SW 1271 (cell line): ENCODE data around the gene LEMD1.
"Not testable (repeated sequence)": the region's sequence is repeated elsewhere in the genome, so short reads cannot be mapped to it uniquely, and the experiment has no call there.

Experiments
- DNase-seq, 2 experiments: peaks; one replicate each; lab custom pipeline; 2025; lab: John Stamatoyannopoulos, UW

Gene LEMD1

DNA sequence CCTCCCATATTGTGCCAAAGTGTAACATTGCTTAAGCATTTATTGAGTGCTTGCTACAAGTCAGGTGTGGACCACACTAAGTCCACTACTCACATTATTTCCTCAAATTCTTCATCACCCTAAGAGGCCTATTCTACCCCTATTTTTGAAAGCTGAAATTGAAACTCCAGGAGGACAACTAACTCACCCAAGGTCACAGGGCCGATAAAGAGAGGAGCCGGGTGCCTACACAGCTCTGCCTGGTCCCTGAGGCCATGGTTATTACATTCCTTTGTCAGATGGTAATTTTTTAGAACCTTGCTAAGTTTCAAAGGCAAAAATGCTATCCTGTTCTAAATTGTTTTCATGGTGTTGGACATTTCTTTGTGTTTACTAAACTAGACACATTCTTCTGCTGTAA, 41.0 kb downstream of the LEMD1 start:
- no peak for DNase-seq

DNA sequence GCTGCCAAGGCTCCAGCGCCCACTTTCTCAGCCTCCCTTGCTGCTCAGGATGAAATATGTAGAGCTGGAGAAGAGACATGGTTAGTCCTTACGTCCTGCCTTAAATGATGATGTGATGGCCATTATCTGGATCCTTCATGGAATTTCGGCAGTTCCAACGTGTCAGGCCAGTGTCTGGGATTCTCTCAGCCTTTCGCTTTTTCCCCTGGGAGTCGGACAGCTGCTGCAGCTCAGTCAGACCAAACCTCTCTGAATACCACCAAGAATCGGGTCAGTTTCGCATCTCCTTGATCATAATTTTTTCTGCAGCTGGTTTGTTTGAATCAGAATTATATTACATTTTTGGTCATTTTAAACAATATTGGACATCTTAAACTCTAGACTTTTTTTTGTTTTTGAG, 42.8 kb downstream of the LEMD1 start:
- DNase-seq, result no peak

DNA sequence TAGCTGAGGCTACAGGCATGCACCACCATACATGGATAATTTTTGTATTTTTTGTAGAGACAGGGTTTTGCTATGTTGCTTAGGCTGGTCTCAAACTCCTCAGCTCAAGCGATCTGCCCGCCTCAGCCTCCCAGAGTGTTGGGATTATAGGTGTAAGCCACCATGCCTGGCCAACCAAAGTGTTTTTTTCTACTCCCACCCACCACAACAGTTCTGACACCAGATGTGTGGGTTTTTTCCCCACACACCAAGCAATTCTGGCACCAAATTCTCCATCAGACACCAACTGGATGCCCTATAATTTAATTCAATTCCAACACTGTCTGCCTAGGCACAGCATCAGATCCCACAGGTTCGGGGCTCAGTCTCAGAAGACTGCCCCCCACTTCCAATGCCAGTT, 44.5 kb downstream of the LEMD1 start:
- DNase-seq, result no peak

DNA sequence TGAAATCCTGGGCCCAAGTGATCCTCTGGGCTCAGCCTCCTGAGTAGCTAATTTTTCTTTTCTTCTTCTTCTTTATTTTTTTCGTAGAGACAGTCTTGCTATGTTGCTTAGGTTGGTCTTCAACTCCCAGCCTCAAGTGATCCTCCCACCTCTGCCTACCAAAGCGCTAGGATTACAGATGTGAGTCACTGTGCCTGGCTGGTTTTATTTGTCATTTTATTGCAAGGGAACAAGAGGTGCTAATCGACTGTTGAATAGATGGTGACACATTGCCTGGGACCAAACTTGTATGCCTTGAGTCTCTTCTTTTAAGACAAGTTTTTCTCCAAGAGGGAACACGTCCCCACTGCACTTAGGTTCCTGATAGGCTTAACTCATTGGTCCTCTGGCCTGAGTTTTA, 45.1 kb downstream of the LEMD1 start:
- DNase-seq, result no peak

DNA sequence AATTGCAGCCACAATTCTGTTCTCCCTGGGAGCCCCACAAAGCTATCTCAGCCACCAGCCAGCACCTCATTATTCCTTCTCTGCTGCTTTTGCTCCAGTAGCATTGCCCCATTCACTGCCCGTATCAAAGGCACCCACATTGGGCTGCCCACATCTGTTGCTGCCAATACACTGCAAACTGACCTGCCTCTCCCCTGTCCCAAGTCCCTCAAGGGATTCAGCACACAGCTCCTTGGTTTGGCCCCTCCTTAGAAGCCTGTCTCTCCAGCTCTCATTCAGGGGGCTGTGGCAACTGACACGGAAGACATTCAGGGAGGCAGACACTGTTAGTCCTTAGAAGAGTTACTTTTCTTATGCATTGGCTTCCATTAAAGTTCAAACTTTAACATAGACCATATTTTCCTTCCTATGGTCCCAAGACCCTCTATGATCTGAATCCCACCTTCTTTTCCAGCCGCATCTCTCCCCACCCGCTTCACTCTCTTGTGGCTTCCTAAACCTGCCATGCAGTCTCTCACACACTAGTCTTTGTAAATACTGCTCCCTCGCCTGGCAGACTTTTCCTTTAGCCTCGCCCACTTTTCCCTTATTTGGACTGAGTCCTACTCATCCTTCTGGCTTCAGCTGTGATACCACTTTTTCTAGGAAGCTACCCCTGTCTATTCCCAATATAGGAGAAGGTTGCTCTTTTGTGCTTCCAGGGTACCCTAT, 45.9 kb downstream of the LEMD1 start:
- DNase-seq, result no peak

DNA sequence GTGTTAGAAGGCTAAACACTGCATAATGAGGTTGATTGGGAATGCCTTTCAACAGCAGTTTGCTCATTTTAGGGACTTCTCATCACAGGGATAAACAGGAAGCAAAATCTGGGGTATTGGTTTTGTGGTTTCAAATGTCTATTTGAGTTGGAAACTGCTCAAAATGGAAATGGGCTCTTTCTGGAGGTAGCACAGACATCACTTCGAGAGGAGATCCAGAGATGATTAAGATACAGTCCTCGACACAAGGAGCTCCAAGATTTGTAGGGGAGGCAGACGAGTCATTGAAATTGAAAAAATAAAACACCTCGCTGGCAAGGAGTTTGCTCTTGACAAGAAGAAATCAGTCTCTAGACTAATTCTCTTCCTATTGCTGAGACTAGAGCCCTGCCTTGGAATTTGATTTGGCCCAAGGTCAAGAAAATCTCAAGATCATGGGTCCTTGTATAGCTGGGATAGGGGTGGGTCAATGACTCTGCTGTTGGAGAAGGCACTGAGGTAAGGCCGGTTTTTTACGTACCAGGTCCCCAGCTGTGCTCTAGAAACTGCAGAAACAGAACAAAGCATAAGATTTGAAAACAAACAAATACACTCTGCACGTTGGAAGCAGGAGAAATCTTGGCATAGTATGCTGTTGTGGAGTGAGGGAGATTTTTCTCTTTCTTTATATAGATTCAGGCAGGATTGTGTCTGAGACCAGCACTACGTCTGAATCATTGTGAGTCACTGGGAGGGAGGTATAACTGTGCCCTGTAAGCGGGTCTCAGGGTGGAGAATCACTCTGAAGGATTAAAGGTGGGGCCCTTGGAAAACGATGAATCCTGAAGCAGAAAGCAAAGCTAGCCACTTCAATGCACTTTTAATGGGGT, 47.4 kb downstream of the LEMD1 start:
- no peak for DNase-seq

DNA sequence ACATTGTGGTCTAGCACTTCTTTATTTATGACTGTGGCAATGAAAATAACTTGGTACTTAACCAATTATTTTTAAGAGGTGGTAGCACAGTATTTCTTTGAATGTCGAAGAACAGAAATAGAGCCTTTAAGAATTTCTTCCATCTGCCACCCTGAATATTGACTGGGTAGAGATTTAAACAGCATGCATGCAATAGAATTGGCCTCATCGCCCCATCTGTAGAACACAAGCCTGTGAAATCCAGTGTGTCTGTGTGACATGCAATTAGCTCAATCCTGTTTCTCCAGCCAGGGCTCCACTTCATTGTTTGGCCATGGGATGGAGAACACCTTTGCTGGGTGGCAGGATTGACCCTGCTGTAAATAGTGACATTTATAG, 48.1 kb downstream of the LEMD1 start:
- DNase-seq, result no peak

- DNase-seq, result no peak
Observed at GRCh38 chr1:205373022-205373797, 48.6 kb downstream of the LEMD1 start.

- no peak for DNase-seq
Observed at GRCh38 chr1:205371871-205372660, 49.8 kb downstream of the LEMD1 start.

- DNase-seq, result no peak
Observed at GRCh38 chr1:205370780-205371179, 51.1 kb downstream of the LEMD1 start.

DNA sequence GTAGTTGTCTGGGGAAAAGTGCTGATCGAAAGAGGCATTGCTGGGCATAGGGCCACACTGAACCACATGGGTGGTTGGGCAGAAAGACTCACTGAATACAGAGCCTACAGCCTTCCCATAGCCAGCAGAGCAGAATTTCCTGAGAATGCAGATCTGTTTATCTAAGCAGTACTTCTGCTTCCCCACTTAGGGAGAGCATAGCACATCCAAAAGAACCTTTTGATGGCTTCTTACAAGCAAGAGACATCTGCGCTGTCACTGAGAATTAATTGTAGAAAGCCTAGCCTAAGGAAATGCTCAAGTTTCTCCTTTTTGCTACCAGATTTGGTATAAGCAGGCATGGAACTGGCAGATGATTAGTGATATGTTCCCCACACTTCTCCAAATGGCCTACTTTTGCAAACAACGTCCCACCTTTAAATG, 52.1 kb downstream of the LEMD1 start:
- DNase-seq, result no peak

- DNase-seq, result no peak
Observed at GRCh38 chr1:205368478-205368877, 53.4 kb downstream of the LEMD1 start.

DNA sequence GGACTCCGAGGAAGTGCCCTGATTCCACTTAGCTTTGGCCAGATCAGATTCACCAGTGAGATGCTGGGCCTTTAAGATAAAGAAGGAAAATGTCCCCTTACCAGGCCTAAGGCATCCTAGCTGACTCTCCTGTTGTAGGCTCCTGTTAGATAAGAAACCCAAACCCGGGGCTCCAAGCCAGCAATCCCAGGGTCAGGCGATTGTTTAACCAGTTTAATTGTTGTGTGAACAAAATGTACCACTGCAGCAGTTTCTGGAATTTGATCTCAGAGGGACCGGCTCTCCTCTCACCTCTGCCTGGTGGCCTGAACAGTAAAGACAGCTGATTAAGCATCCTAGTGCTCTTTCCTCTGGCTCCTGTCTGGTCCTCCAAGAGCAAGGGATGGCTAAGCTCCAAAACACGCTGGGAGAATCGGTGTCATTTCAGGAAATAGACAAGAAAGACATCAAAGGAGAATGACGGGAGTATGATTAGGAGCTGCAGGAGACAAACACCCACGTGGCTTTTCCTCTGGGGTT, 55.9 kb downstream of the LEMD1 start:
- no peak for DNase-seq

GRCh38 chr1:205365086-205365485, 56.8 kb downstream of the LEMD1 start:
- not testable (repeated sequence) for DNase-seq

- DNase-seq, result no peak
Observed at GRCh38 chr1:205360891-205361290, 61.0 kb downstream of the LEMD1 start.

DNA sequence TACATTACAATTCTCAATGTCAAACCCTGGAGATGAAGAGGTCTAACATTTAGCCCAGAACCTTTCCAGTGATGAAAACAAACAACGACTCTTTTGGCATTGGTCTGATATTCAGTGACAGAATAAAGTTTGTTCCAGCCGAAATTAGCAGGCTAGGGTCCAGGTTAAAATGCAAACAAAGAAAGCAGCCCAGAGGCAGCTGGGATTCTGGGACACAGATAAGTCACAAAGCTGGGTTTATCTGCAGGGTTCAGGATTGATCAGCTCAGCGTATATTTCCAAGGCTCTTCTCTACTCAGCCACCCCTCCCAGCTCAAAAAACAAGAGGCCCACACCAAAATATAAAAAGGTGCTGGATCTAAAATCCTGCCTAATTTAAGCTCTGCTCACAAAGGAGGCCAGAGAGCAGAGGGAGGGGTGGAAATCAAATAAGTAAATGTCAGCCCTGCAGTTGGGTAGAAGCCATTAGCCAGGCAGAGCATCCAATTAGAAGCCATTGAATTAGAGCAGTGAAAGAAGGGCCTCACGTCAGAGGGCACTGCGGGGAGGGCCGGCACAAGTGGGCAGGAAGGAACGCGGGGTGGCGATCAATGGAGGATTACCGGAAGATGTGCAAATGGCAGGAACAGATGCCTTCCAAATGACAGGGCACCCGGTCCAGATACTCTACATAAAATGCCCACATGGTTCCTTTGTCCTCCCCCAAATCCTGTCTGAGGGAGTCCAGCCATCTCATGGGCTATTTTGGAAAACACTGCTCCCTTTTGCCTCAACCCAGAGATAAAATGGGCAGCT, 61.9 kb downstream of the LEMD1 start:
- no peak for DNase-seq

- no peak for DNase-seq
Observed at GRCh38 chr1:205358579-205358978, 63.3 kb downstream of the LEMD1 start.

GRCh38 chr1:205357567-205357966, 64.3 kb downstream of the LEMD1 start:
- DNase-seq, result no peak

GRCh38 chr1:205356440-205357139, 65.3 kb downstream of the LEMD1 start, which contains the start of gene KLHDC8A:
Gene KLHDC8A, minus strand, starts transcription at chr1:205356922. Its CDS starts 13,318 bp downstream, at chr1:205343604.
- no peak for DNase-seq

DNA sequence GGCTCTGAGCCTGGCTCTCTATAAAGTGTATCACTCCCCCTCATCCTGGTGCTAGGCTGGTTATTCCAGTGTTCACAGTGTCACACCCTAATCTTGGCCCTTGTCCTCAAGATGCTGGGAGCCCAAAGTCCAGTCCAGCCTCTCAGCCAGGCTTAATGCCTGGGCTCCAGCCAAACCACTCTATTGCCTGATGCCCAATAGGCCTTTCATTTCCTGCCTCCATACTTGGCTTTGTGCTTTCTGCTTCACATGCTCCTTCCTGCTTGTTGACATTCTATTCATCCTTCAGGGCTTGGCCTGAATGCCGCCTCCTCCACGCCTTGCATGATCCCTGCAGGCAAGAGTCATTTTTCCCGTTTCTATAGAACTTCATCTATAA, 66.8 kb downstream of the LEMD1 start:
- DNase-seq, result no peak
